Measurements from ENCODE around the gene ASB3.

DNA sequence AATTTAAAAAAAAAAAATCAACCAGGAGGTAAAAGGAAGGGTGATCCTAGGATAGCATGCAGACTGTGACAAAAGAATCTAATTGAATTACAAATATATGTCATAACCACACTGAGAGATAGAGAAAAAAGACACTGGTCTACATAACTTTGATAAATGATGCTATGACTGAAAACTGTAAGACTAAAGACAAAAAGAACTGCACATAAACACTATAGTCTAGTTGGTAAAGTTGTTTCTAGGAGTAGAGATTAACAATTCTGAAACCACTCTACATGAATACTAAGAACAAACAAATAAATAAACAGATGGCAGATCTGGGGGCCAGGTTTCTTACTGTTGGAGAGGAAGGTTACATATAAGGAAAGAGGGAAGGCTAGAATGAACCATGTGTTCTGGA lies 33.7 kb downstream of the ASB3 start:
- TF ChIP-seq, protein P1, sequence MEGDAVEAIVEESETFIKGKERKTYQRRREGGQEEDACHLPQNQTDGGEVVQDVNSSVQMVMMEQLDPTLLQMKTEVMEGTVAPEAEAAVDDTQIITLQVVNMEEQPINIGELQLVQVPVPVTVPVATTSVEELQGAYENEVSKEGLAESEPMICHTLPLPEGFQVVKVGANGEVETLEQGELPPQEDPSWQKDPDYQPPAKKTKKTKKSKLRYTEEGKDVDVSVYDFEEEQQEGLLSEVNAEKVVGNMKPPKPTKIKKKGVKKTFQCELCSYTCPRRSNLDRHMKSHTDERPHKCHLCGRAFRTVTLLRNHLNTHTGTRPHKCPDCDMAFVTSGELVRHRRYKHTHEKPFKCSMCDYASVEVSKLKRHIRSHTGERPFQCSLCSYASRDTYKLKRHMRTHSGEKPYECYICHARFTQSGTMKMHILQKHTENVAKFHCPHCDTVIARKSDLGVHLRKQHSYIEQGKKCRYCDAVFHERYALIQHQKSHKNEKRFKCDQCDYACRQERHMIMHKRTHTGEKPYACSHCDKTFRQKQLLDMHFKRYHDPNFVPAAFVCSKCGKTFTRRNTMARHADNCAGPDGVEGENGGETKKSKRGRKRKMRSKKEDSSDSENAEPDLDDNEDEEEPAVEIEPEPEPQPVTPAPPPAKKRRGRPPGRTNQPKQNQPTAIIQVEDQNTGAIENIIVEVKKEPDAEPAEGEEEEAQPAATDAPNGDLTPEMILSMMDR (conservative IDR thresholded peaks at IDR 0.05; ENCODE audit: low read length) = no peak
- no peak for TF ChIP-seq EZH2phosphoT487 (IDR thresholded peaks at IDR 0.05; ENCODE audit: borderline replicate concordance, low read depth, low read length)

Measured in OCI-LY7 (cell line).